Neural crest cell (in vitro differentiated cells): ENCODE data around the gene HMG20B. TPM values are rescaled to one million over a fixed set of nuclear protein-coding genes. Genes with fewer than 3 reads are reported as not detected.

Experiments used
- DNase-seq: peaks from one replicate; pipeline ENCODE4 v3.0.0; 2021; ENCODE audit warnings: low read depth, mixed read lengths, low spot score
- H3K27ac Mint-ChIP-seq: one replicate; pipeline ENCODE4 v1.8.0; 2021; ENCODE audit warnings: mild to moderate bottlenecking, mixed read lengths; ENCODE audit not compliant: unreplicated experiment
- H3K27me3 Mint-ChIP-seq: 2 replicates; pipeline ENCODE4 v1.8.0; 2021; ENCODE audit warnings: low read depth, mild to moderate bottlenecking, mixed read lengths
- H3K36me3 Mint-ChIP-seq: 2 replicates; pipeline ENCODE4 v1.8.0; 2021; ENCODE audit warnings: low read depth, mild to moderate bottlenecking, mixed read lengths
- H3K4me1 Mint-ChIP-seq: 2 replicates; pipeline ENCODE4 v1.8.0; 2021; ENCODE audit warnings: mixed read lengths
- H3K4me3 Mint-ChIP-seq: one replicate; pipeline ENCODE4 v1.8.0; 2021; ENCODE audit warnings: mild to moderate bottlenecking, mixed read lengths
- H3K9me3 Mint-ChIP-seq: 2 replicates; pipeline ENCODE4 v1.8.0; 2021; ENCODE audit warnings: mixed read lengths
- CTCF ChIP-seq: fragments of 200-600 bp; sonication (generic); conservative IDR thresholded peaks from 2 replicates; pipeline ENCODE4 v1.5.0; 2021; ENCODE audit warnings: antibody characterized with exemption, mild to moderate bottlenecking
- total RNA-seq: library from RNA; stranded (reverse); gene quantifications from 2 replicates; pipeline ENCODE4 v1.2.1, GENCODE V29; 2021

The HMG20B gene
- total RNA-seq, 1 donor from 2014 or later, result 79.6 TPM

DNA sequence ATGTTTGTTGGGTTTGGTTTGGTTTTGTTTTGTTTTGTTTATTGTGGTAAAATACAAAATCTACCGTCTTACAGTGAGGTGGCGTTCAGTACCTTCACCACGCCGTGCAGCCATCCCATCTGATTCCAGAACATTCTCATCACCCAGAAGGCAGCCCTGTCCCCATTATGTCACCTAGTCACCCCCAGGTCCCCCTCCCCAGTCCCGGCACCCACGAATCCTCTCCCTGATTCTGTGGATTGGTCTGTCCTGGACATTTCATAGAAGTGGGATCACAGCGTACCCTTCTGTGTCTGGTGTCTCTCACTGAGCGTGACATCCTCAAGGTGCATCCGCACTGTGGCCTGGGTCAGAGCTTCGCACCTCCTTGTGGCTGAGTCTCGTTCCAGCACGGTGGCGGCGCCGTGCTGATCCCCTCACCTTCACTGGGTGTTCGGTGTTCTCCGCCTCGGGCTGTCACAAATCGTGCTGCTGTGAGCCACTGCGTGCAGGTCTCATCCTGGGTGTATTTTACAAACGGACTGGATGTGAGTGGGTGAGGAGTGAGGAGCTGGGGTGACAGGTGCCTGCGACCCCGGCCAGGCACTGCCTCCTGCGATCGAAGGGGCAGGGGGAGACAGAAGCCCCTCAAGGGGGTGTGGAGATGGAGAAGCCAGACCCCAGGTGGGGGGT, 34.4 kb upstream of the HMG20B start:
- Mint-ChIP-seq H3K4me3 (no peak overlapping the region), H3K9me3 (no peaks in the 10 kb centered on the region), H3K27ac (no peak overlapping the region), H3K27me3 (no peaks in the 10 kb centered on the region), H3K4me1 (no peaks in the 10 kb centered on the region), H3K36me3 (peaks cover 3% of the 10 kb centered on the region)
- no peak for TF ChIP-seq CTCF
- no peak for DNase-seq

DNA sequence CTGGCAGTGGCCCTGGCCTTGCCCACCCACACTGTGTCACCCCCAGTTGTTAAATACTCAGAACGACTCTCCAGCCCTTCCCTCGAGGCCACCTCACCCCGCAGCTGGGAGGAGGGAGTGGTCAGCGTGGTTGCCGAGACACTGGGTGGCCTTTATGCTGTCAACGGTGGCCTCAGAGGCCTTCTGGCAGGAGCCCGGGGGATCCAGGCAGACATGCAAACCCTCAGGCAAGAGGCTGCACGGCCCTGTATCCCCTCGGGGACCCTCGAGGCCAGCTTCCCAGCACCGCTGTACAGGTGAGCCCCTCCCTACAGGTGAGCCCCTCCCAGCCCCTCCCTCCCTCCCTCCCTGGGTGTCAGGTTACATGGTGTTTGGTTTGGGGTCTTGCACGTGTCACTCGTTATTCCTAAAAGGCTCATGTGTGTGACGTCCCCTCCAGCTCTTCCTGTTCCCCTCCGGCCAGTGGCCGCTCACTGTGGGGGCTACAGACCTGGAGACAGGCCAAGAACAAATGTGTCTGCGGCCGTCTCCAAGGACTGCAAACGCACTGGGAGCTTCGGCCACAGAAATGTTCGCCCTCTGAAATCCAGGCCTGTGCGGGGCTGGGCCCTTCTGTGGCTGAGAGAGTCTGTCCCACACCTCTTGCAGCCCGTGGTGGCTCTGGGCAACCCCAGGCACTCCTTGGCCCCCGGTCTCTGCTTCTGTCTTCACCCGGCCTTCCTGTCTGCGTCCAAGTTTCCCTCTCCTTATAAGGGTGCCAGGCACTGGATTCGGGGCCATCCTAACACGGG, 33.6 kb upstream of the HMG20B start, which contains the start of gene TEKTIP1:
TSS of gene TEKTIP1 (plus strand) at position 210 of the 791 bp plus-strand sequence. CDS start at position 214, 4 bp downstream.
- Mint-ChIP-seq H3K9me3 (no peaks in the 10 kb centered on the region), H3K4me1 (no peaks in the 10 kb centered on the region), H3K27me3 (no peaks in the 10 kb centered on the region), H3K4me3 (no peak within 1 kb of the TSS), H3K27ac (peak within 1 kb of the TSS; percentile 78), H3K36me3 (no peaks in the 10 kb centered on the region)
- TF ChIP-seq CTCF, result no peak
- no peak for DNase-seq

GRCh38 chr19:3539756-3540118, 33.0 kb upstream of the HMG20B start:
- Mint-ChIP-seq H3K27ac (peak overlapping the region; percentile 78), H3K36me3 (no peaks in the 10 kb centered on the region), H3K4me3 (no peak overlapping the region), H3K9me3 (no peaks in the 10 kb centered on the region), H3K4me1 (no peaks in the 10 kb centered on the region), H3K27me3 (no peaks in the 10 kb centered on the region)
- DNase-seq, result no peak
- TF ChIP-seq CTCF, result no peak

- Mint-ChIP-seq H3K36me3 (no peaks in the 10 kb centered on the region), H3K4me1 (no peaks in the 10 kb centered on the region), H3K9me3 (no peaks in the 10 kb centered on the region), H3K27me3 (peaks cover 4% of the 10 kb centered on the region), H3K4me3 (no peak overlapping the region), H3K27ac (no peak overlapping the region)
- DNase-seq, result no peak
- TF ChIP-seq CTCF, result no peak
These were observed 29.3 kb upstream of the HMG20B start for GRCh38 chr19:3543150-3544057.

DNA sequence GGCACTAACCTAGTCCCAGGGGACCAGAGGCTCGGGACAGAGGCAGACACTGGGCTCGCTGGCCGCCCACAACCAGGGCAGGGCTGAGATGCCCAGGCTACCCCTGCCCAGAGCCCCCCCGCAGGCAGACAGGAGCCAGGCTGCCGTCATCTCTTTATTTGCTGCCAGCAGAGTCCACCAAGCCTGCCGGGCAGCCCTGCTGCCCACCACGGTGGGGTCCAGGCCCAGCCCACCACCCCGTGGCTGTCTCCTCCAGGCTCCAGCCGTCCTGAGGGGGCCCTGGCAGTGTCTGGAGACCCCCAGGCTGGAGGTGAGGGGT, 28.7 kb upstream of the HMG20B start:
- DNase-seq, result no peak
- H3K27ac Mint-ChIP-seq, result no peak overlapping the region
- H3K9me3 Mint-ChIP-seq, result no peaks in the 10 kb centered on the region
- no peaks in the 10 kb centered on the region for H3K4me1 Mint-ChIP-seq
- peaks cover 4% of the 10 kb centered on the region for H3K27me3 Mint-ChIP-seq
- no peaks in the 10 kb centered on the region for H3K36me3 Mint-ChIP-seq
- no peak for TF ChIP-seq CTCF
- H3K4me3 Mint-ChIP-seq, result no peak overlapping the region
